GM23338 (cell line): Measurements from ENCODE around the gene ZNF76.

Experiments
- CREB1 ChIP-seq: fragments of 250-450 bp; sonication (Bioruptor Pico); IDR thresholded peaks from 2 replicates; pipeline ENCODE4 v1.5.0; 2020; ENCODE audit warnings: low read depth, mild to moderate bottlenecking, moderate library complexity
- CTCF ChIP-seq, 2 experiments: fragments of 200-600 bp in 1 of 2; sonication (generic) in 1 of 2; conservative IDR thresholded peaks; 2 replicates each; pipeline versions ENCODE4 v1.5.1 to v1.6.1; 2016 to 2017; ENCODE audit warnings: antibody characterized with exemption in 2 of 2, low read depth in 2 of 2, mild to moderate bottlenecking in 2 of 2, moderate library complexity in 1 of 2
- JUNB ChIP-seq: IDR thresholded peaks from one replicate; pipeline ENCODE4 v1.6.1; 2016; ENCODE audit warnings: antibody characterized with exemption; ENCODE audit not compliant: unreplicated experiment
- POLR2AphosphoS5 ChIP-seq: IDR thresholded peaks from 2 replicates; pipeline ENCODE4 v1.6.1; 2016; ENCODE audit warnings: antibody characterized with exemption, low read depth

GRCh38 chr6:35267446-35267845 lies 7.9 kb downstream of the ZNF76 start:
- TF ChIP-seq POLR2AphosphoS5 (no peak), CTCF (conservative IDR thresholded peaks at IDR 0.05; ENCODE audit: low read depth in 2 of 2) (no peak), JUNB (no peak), CREB1 (CRISPR knock-in tag) (no peak)
